ENCODE results near the gene ARHGEF7.

The ARHGEF7 gene

DNA sequence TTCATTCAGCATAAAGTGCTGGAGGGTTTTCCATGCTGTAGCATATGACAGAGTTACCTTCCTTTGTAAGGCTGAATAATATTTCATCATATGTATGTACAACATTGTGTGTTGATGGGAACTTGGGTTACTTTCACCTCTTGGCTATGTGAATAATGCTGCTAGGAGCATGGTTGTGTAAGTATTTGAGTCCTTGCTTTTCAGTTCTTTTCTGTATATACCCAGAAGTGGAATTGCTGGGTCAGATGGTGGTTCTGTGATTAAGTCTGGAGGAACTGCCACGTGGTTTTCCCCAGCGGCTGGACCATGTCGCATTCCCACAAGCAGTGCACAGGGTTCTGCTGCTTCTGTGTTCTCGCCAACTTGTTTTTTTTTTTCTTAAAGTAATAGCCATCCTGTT, 104.2 kb downstream of the ARHGEF7 start:
- TF ChIP-seq, protein P1, sequence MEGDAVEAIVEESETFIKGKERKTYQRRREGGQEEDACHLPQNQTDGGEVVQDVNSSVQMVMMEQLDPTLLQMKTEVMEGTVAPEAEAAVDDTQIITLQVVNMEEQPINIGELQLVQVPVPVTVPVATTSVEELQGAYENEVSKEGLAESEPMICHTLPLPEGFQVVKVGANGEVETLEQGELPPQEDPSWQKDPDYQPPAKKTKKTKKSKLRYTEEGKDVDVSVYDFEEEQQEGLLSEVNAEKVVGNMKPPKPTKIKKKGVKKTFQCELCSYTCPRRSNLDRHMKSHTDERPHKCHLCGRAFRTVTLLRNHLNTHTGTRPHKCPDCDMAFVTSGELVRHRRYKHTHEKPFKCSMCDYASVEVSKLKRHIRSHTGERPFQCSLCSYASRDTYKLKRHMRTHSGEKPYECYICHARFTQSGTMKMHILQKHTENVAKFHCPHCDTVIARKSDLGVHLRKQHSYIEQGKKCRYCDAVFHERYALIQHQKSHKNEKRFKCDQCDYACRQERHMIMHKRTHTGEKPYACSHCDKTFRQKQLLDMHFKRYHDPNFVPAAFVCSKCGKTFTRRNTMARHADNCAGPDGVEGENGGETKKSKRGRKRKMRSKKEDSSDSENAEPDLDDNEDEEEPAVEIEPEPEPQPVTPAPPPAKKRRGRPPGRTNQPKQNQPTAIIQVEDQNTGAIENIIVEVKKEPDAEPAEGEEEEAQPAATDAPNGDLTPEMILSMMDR (IDR thresholded peaks at IDR 0.05; ENCODE audit: extremely low read depth, missing control alignments) = no peak
- DNase-seq (ENCODE audit: low spot score) = no peak

DNA sequence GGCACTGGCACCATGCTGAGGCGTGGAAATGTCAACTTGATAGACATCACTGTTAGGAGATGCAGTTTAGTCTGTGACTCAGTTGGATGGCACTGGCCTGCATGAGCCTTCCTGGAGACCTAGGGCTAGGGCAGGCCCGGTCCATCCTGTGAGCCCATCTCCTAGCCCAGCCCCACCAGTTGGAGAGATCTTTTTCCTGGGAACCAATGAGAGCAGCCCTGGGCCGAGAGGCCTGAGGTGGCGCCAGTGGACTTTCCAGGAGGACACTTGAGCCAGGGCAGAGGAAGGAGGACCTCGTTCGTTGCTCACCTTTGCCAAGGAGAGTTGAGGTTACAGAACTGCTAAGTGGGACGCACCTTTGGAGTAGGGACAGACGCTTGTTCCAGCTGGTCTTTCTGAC, 104.8 kb downstream of the ARHGEF7 start:
- no peak for DNase-seq (ENCODE audit: low spot score)

DNA sequence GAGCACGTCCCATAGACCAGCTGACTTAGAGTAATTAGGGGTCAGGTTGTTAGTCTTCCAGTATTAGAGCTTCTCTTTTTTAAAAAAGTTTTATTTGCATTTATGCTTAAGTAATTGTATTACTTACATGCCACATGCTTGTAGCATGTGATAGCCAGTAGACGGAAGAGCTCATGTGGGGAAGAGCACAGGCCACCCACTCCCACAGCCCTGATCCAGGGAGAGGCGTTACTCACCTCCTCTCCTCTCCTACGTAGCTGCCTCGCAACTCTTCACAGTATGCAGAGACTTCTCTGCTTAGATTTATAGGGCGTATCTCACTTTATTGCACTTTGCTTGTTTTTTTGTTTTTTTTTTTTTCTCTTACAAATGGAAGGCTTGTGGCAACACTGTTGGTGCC, 110.1 kb downstream of the ARHGEF7 start:
- DNase-seq (ENCODE audit: low spot score) = no peak
- TF ChIP-seq, protein P1 (IDR thresholded peaks at IDR 0.05; ENCODE audit: extremely low read depth, missing control alignments) = no peak

More for the DNA sequence above, 104.8 kb downstream of the ARHGEF7 start:
- TF ChIP-seq, protein P1 (IDR thresholded peaks at IDR 0.05; ENCODE audit: extremely low read depth, missing control alignments) = no peak

DNA sequence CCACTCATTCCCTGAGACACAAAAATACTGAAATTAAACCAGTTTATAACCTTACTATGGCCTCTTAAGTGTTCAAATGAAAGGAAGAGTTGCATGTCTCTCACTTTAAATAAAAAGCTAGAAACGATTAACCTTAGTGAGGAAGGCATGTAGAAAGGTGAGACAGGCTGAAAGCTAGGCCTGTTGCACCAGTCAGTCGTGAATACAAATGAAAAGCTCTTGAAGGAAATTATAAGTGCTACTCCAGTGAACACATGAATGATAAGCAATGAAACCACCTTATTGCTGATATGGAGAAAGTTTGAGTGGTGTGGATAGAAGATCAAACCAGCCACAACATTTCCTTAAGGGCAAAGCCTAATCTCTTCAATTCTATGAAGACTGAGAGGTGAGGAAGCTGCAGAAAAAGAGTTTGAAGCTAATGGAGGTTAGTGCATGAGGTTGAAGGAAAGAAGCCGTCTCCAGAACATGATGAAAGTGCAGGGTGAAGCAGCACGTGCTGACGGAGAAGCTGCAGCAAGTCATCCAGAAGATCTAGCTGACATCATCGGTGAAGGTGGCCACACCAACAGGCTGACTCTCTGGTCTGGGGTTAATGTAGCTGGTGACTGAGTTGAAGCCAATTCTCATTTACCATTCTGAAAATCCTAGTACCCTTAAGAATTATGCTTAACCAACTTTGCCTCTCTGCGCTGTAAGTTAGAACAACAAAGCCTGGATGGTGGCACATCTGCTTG, 110.9 kb downstream of the ARHGEF7 start:
- no peak for DNase-seq (ENCODE audit: low spot score)
- TF ChIP-seq, protein P1 (IDR thresholded peaks at IDR 0.05; ENCODE audit: extremely low read depth, missing control alignments) = no peak

DNA sequence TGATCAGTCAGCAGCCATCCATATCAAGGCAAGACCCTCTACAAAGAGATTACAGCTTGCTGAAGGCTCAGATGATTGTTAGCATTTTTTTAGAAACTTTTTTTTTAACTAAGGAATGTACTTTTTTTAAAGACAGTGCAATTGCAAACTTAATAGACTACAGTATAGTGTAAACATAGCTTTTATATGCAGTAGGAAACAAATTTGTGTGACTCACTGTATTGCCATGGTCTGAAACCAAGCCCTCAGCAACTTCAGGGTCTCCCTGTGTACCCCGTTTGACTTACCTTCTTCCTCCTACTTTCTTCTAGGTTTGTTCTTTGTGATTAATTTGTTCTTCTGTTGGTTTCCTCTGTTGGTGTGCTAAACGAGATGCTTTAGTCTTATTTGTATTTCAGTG, 112.3 kb downstream of the ARHGEF7 start:
- TF ChIP-seq, protein P1 (IDR thresholded peaks at IDR 0.05; ENCODE audit: extremely low read depth, missing control alignments) = no peak
- DNase-seq (ENCODE audit: low spot score) = no peak

DNA sequence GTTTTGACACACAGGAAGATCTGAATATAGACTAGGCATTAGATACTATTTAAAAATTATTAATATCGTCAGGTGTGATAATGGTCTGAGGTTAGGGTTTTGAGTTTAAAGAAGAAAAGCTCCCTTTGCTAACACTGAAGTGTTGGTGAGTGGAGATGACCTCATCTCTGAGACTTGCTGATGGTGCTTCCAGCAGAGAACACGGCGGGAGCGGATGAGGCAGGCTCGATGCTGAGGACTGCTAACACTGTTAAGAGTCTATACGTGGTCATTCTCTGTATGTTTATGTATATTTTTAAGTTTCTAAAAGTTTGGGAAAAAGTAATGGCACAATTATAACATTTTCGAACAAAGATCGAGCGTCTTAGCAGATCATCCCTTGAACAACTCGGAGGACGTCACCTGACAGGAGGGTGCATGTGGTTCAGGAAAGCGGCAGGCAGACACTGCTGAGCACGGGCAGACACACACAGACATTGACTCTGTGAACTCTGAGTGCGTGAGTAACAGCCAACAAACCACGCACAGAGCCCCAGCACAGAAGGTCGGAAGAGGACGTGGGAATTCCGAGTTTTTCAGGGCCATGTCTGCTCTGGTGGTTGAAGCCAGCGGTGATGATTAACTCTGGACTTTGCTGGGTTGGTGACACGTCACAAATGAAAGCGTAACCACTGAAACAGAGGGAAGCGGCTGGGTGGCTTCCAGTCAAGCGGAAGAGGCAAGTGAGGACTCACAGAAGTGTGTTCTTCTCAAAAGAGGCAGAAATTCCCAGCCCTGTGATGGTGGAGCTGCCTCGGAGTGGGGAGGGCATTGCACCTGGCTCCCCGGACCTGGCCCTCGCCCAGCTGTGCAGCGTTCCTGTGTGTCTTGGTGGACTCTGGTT, 113.4 kb downstream of the ARHGEF7 start:
- TF ChIP-seq, protein P1 (IDR thresholded peaks at IDR 0.05; ENCODE audit: extremely low read depth, missing control alignments) = no peak
- no peak for DNase-seq (ENCODE audit: low spot score)

DNA sequence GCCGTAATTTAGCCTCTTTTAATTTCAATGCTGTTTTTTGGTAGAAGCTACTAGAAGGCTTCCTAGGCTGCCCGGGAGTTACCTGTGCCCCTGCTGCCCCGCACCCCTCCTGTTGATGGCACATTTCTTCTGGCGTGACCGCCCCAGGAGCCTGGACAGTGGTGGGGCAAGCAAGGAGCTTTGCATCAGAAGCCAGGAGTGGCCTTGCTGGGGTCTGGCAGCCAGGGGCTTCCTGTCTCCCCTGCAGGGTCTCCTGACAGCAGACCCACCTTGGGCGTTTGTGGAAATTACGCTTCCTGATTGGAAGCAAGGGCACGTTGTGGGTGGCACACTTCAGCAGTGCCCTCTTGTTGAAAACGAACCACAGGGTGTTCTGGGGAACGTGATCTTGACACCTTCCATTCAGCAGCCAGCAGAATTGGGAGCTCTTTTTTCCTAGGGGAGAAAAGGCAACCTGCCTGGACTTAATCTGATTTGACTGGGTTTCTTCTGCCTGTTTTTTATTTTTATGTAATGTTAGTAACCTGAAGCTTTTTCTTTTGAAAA, 115.3 kb downstream of the ARHGEF7 start:
- DNase-seq (ENCODE audit: low spot score) = no peak
- TF ChIP-seq, protein P1 (IDR thresholded peaks at IDR 0.05; ENCODE audit: extremely low read depth, missing control alignments) = no peak
